HL-60 (cell line): ENCODE measurements around the gene SLC35B2.

Experiments used
- CTCF ChIP-seq: IDR thresholded peaks from one replicate; pipeline ENCODE4 v1.5.1; 2011; ENCODE audit warnings: low read length, control low read depth, inconsistent platforms; ENCODE audit not compliant: insufficient read depth
- REST ChIP-seq: IDR thresholded peaks from 2 replicates; pipeline ENCODE4 v1.6.1; 2012; ENCODE audit warnings: low read depth; ENCODE audit not compliant: insufficient replicate concordance

- TF ChIP-seq CTCF (no peak), REST (no peak)
Measured at GRCh38 chr6:44233567-44234100, 23.7 kb downstream of the SLC35B2 start.
